HepG2 (cell line): ENCODE results near the gene CC2D1A. TPM values are rescaled to one million over a fixed set of nuclear protein-coding genes. Genes with fewer than 3 reads are reported as not detected.

Experiments
- ATAC-seq: fragments of 200-7000 bp; cut with Tn5 transposase; 3 replicates; pipeline ENCODE4 v1.9.1; 2020; ENCODE audit warnings: mild to moderate bottlenecking, moderate library complexity
- BruUV-seq: library from RNA; stranded (reverse); fragments of 400-500 nt; replicated peaks from 2 replicates; lab custom pipeline; 2021; lab: Mats Ljungman, UMichigan
- CTCF ChIA-PET: fragments of 300-600 bp; formaldehyde crosslinking; extraction: SDS; loops from one replicate; lab custom pipeline; 2021; ENCODE audit warnings: low total read pairs, inconsistent platforms, low intra/inter-chr PET ratio; lab: Yijun Ruan, JAX
- POLR2A ChIA-PET: fragments of 350-600 bp; sonication (Branson Sonifier 250); formaldehyde crosslinking; loops from one replicate; lab custom pipeline; 2020; ENCODE audit warnings: antibody characterized with exemption, inconsistent platforms; lab: Yijun Ruan, JAX
- DNase-seq: peaks from one replicate; pipeline ENCODE4 v3.0.0-alpha.2; 2015; ENCODE audit warnings: low spot score
- FAIRE-seq: peaks from 3 replicates; lab custom pipeline; 2011; peaks lifted over from hg19 to GRCh38; lab: Jason Lieb, UNC
- H2AFZ ChIP-seq: one replicate; pipeline ENCODE4 v1.6.1; 2011; ENCODE audit warnings: low read length, inconsistent platforms
- H3K27ac ChIP-seq: fragments of 300-600 bp; 3 replicates; pipeline ENCODE4 v1.8.0; 2011; ENCODE audit warnings: mixed run types, mild to moderate bottlenecking, mixed read lengths, low read length, inconsistent platforms; ENCODE audit not compliant: insufficient read depth; ENCODE audit errors: extremely low read length
- H3K27me3 ChIP-seq, 2 experiments: fragments of 200-600 bp in 1 of 2; 2 replicates in 1 of 2; 3 replicates in 1 of 2; pipeline versions ENCODE4 v1.6.0 to v1.8.0; 2011; ENCODE audit warnings: low read length in 2 of 2, mild to moderate bottlenecking in 2 of 2, moderate library complexity in 2 of 2, inconsistent platforms in 1 of 2; ENCODE audit not compliant: insufficient read depth in 2 of 2, control insufficient read depth in 1 of 2
- H3K36me3 ChIP-seq, 2 experiments: fragments of 200-600 bp in 1 of 2; replicated peaks in 1 of 2; 2 replicates in 1 of 2; 3 replicates in 1 of 2; pipeline versions ENCODE4 v1.5.1 to v1.8.0; 2011; ENCODE audit warnings: low read length in 2 of 2, inconsistent platforms in 1 of 2; ENCODE audit not compliant: insufficient read depth in 2 of 2, control insufficient read depth in 1 of 2
- H3K4me1 ChIP-seq: 2 replicates; pipeline ENCODE4 v1.5.1; 2012; ENCODE audit warnings: low read length, inconsistent platforms; ENCODE audit not compliant: insufficient read depth
- H3K4me2 ChIP-seq: 2 replicates; pipeline ENCODE4 v1.6.0; 2011; ENCODE audit warnings: low read depth, low read length, inconsistent platforms
- H3K4me3 ChIP-seq, 3 experiments: fragments of 200-600 bp in 1 of 3; sonication (generic), shearing (Covaris generic) in 1 of 3; replicated peaks in 1 of 3; 2 replicates each; pipeline ENCODE4 v1.5.1; 2011 to 2016; ENCODE audit warnings: low read length in 3 of 3, inconsistent platforms in 2 of 3, low read depth in 2 of 3, mild to moderate bottlenecking in 2 of 3, control low read depth in 1 of 3, mixed read lengths in 1 of 3; ENCODE audit not compliant: insufficient read depth in 1 of 3
- H3K79me2 ChIP-seq: one replicate; pipeline ENCODE4 v1.6.1; 2011; ENCODE audit warnings: low read length, inconsistent platforms; ENCODE audit not compliant: insufficient read depth
- H3K9ac ChIP-seq: 2 replicates; pipeline ENCODE4 v1.6.0; 2011; ENCODE audit warnings: mild to moderate bottlenecking, low read depth, low read length, inconsistent platforms; ENCODE audit not compliant: insufficient read depth
- H3K9me3 ChIP-seq: 2 replicates; pipeline ENCODE4 v1.5.1; 2012; ENCODE audit warnings: mild to moderate bottlenecking, low read length
- H4K20me1 ChIP-seq: 2 replicates; pipeline ENCODE4 v1.6.0; 2011; ENCODE audit warnings: inconsistent platforms, mild to moderate bottlenecking, low read length, moderate library complexity; ENCODE audit not compliant: insufficient read depth
- ATF2 ChIP-seq: sonication (generic); formaldehyde crosslinking; IDR thresholded peaks from 2 replicates; pipeline ENCODE4 v1.4.0; 2020; ENCODE audit warnings: missing genetic modification reagents
- NR2F2 ChIP-seq: IDR thresholded peaks from 2 replicates; pipeline ENCODE4 v1.6.1; 2012; ENCODE audit warnings: low read depth, inconsistent platforms, borderline replicate concordance
- PATZ1 ChIP-seq: sonication (generic); formaldehyde crosslinking; IDR thresholded peaks from 2 replicates; pipeline ENCODE4 v1.4.0; 2020; ENCODE audit warnings: missing genetic modification reagents
- RERE ChIP-seq: IDR thresholded peaks from 2 replicates; pipeline ENCODE4 v1.6.1; 2016; ENCODE audit warnings: low read depth, missing genetic modification reagents, missing compliant biosample characterization
- ZFX ChIP-seq: sonication (generic); formaldehyde crosslinking; IDR thresholded peaks from 2 replicates; pipeline ENCODE4 v1.4.0; 2020; ENCODE audit warnings: mild to moderate bottlenecking, low read depth, missing genetic modification reagents, moderate library complexity
- ZNF605 ChIP-seq: sonication (generic); formaldehyde crosslinking; IDR thresholded peaks from 2 replicates; pipeline ENCODE4 v1.8.0; 2022; ENCODE audit warnings: mild to moderate bottlenecking, missing genetic modification reagents
- ZNF687 ChIP-seq: sonication (generic); formaldehyde crosslinking; IDR thresholded peaks from 2 replicates; pipeline ENCODE4 v1.5.1; 2020; ENCODE audit warnings: mild to moderate bottlenecking, missing genetic modification reagents, moderate library complexity
- ZNF777 ChIP-seq: sonication (generic); formaldehyde crosslinking; IDR thresholded peaks from 2 replicates; pipeline ENCODE4 v1.4.0; 2020; ENCODE audit warnings: missing genetic modification reagents
- WGBS: methylation state at CpG from one replicate; pipeline ENCODE4 v1.1.6; 2017; ENCODE audit warnings: low lambda C conversion rate; 5-methylcytosine and 5-hydroxymethylcytosine counted together
- in situ Hi-C: cut with HindIII; loops from 2 replicates; pipeline ENCODE4 v1.10.0; 2017; ENCODE audit warnings: low pct_unique_long_range_greater_than_20kb; ENCODE audit not compliant: extremely low pct_ligation_motif_present
- intact Hi-C: fragments of 100-400 bp; cut with micrococcal nuclease; formaldehyde crosslinking; loops from one replicate; pipeline ENCODE4 v1.10.0; 2022; ENCODE audit not compliant: unreplicated experiment
- polyA plus RNA-seq, 8 experiments: library from polyadenylated mRNA; depleted of rRNA in 3 of 8; stranded (reverse) in 7 of 8; unstranded in 1 of 8; fragments of >200 nt; fragmentation: Illumina TruSeq in 4 of 8; extraction: Trizol in 4 of 8; gene quantifications; 2 replicates each; pipeline versions ENCODE4 v1.2.1 to v1.2.3, GENCODE V29; 2011 to 2016; ENCODE audit warnings: low read depth in 4 of 8, missing spikeins in 1 of 8, mixed read lengths in 1 of 8; ENCODE audit not compliant: insufficient read depth in 1 of 8
- total RNA-seq, 5 experiments: library from RNA; depleted of rRNA; stranded (reverse); fragments of >200 nt; fragmentation: Illumina TruSeq; extraction: Trizol; gene quantifications; 2 replicates each; pipeline ENCODE4 v1.2.3, GENCODE V29; 2016; ENCODE audit warnings: low read depth in 1 of 5

Gene CC2D1A
- total and polyA plus RNA-seq, 2 of the 13 experiments (the other 11 are each of a cell fraction or from before 2014, with no cell fraction given): 9.7 to 11.5 TPM

- intact Hi-C loops: no loop called here
- H3K4me3 ChIP-seq: peak overlapping the region; percentile 42 to 73 (median 54)
- H3K9me3 ChIP-seq: no peaks in the 10 kb centered on the region
- no peak for FAIRE-seq
- peak; percentile 72 for ATAC-seq
- no peak overlapping the region for H2AFZ ChIP-seq
- H3K27me3 ChIP-seq: no peaks in the 10 kb centered on the region
- no peaks in the 10 kb centered on the region for H3K36me3 ChIP-seq
- peak overlapping the region; percentile 29; the same call in 1 of the 2 replicates for H3K9ac ChIP-seq
- no peak for DNase-seq
- CTCF ChIA-PET: no interaction called here
- H3K79me2 ChIP-seq: no peaks in the 10 kb centered on the region
- no peaks in the 10 kb centered on the region for H4K20me1 ChIP-seq
- in situ Hi-C loops: loop anchor here (10.0 kb wide), 1 partner anchor 278 kb away; no protein-coding TSS in a partner anchor
- no peak overlapping the region for H3K27ac ChIP-seq
- BruUV-seq: no TSS peak
- H3K4me2 ChIP-seq: peak overlapping the region; percentile 71
- peaks cover 19% of the 10 kb centered on the region for H3K4me1 ChIP-seq
- WGBS: 10% methylated on average over 15 of the region's 45 CpGs
- POLR2A ChIA-PET: interaction anchor here (0.6 to 1.2 kb wide), 3 partner anchors 26 to 200 kb away, joined by 3 read pairs; no protein-coding TSS in a partner anchor
- TF ChIP-seq ZNF605 (CRISPR knock-in tag): 0 out of 2 replicates have a peak, but pooled peaks have one; percentile 22
- TF ChIP-seq ZNF777 (CRISPR knock-in tag): peak; percentile 35
- TF ChIP-seq PATZ1 (CRISPR knock-in tag): peak; percentile 40; the same call in 1 of the 2 replicates
- TF ChIP-seq ATF2 (CRISPR knock-in tag): no peak
- no peak for TF ChIP-seq RERE (CRISPR knock-in tag)
- TF ChIP-seq NR2F2: 0 out of 2 replicates have a peak, but pooled peaks have one; percentile 37
- 0 out of 2 replicates have a peak, but pooled peaks have one; percentile 14 for TF ChIP-seq ZFX (CRISPR knock-in tag)
- peak; percentile 54 for TF ChIP-seq ZNF687
Measured at GRCh38 chr19:13872695-13873389, 33.2 kb upstream of the CC2D1A start.
